Activated CD4-positive, CD25-positive, alpha-beta regulatory T cell (primary cell): ENCODE measurements around the gene ZNF343.
"Not testable (repeated sequence)": the region's sequence is repeated elsewhere in the genome, so short reads cannot be mapped to it uniquely, and the experiment has no call there.

Experiments
- DNase-seq, 4 experiments: peaks; one replicate each; lab custom pipeline; 2025; lab: John Stamatoyannopoulos, UW

Gene ZNF343

GRCh38 chr20:2521369-2522305, 12.9 kb upstream of the ZNF343 start:
- peak in 3 of 4 experiments; percentile 11 to 14 (median 11) for DNase-seq

GRCh38 chr20:2520617-2521016, 11.9 kb upstream of the ZNF343 start:
- no peak for DNase-seq

GRCh38 chr20:2519115-2519809, 10.5 kb upstream of the ZNF343 start:
- no peak for DNase-seq

GRCh38 chr20:2518558-2518957, 9.8 kb upstream of the ZNF343 start:
- no peak for DNase-seq

GRCh38 chr20:2518096-2518495, 9.4 kb upstream of the ZNF343 start:
- DNase-seq: no peak

- no peak for DNase-seq
Measured at GRCh38 chr20:2516399-2516798, 7.7 kb upstream of the ZNF343 start.

GRCh38 chr20:2515203-2515602, 6.5 kb upstream of the ZNF343 start:
- no peak for DNase-seq

- no peak for DNase-seq
Measured at GRCh38 chr20:2509794-2510193, 1.1 kb upstream of the ZNF343 start.

GRCh38 chr20:2509468-2509781, 710 bp upstream of the ZNF343 start:
- DNase-seq: no peak

- DNase-seq: no peak
Measured at GRCh38 chr20:2507875-2508630, 662 bp downstream of the ZNF343 start.

- DNase-seq: no peak
Measured at GRCh38 chr20:2507464-2507863, 1.3 kb downstream of the ZNF343 start.

GRCh38 chr20:2506426-2506825, 2.3 kb downstream of the ZNF343 start:
- not testable (repeated sequence) for DNase-seq

- DNase-seq: not testable (repeated sequence)
Measured at GRCh38 chr20:2504803-2505202, 3.9 kb downstream of the ZNF343 start.

GRCh38 chr20:2502808-2503384, 5.8 kb downstream of the ZNF343 start:
- DNase-seq: not testable (repeated sequence)

- DNase-seq: no peak
Measured at GRCh38 chr20:2485661-2486060, 23.1 kb downstream of the ZNF343 start.

- no peak for DNase-seq
Measured at GRCh38 chr20:2485080-2485479, 23.6 kb downstream of the ZNF343 start.

- no peak for DNase-seq
Measured at GRCh38 chr20:2483504-2483903, 25.2 kb downstream of the ZNF343 start.

GRCh38 chr20:2480381-2480780, 28.3 kb downstream of the ZNF343 start:
- no peak for DNase-seq

- DNase-seq: no peak
Measured at GRCh38 chr20:2476742-2477615, 31.7 kb downstream of the ZNF343 start.

GRCh38 chr20:2475850-2476741, 32.6 kb downstream of the ZNF343 start:
- DNase-seq: no peak
